PC-3 (cell line): ENCODE data around the gene TEDDM1. TPM values are rescaled to one million over a fixed set of nuclear protein-coding genes. Genes with fewer than 3 reads are reported as not detected.

Experiments
- ATAC-seq: fragments of 200-7000 bp; cut with Tn5 transposase; 2 replicates; pipeline ENCODE4 v1.9.1; 2020; ENCODE audit warnings: mild to moderate bottlenecking, moderate library complexity
- BruUV-seq: library from RNA; stranded (reverse); fragments of 400-500 nt; replicated peaks from 2 replicates; lab custom pipeline; 2021; lab: Mats Ljungman, UMichigan
- CTCF ChIA-PET: fragments of 300-600 bp; sonication (Branson Sonifier 250); formaldehyde crosslinking; loops from one replicate; lab custom pipeline; 2022; ENCODE audit warnings: antibody characterized with exemption; lab: Charles Lee
- POLR2A ChIA-PET: fragments of 300-600 bp; sonication (Branson Sonifier 250); formaldehyde crosslinking; loops from one replicate; lab custom pipeline; 2022; ENCODE audit warnings: antibody characterized with exemption; ENCODE audit not compliant: unreplicated experiment; lab: Charles Lee
- DNase-seq: peaks from one replicate; pipeline ENCODE4 v3.0.0-alpha.2; 2015
- H2AFZ ChIP-seq: fragments of 300-600 bp; sonication (generic); 2 replicates; pipeline ENCODE4 v1.6.0; 2016; ENCODE audit warnings: antibody characterized with exemption, low read length
- H3F3A ChIP-seq: fragments of 300-600 bp; sonication (generic); one replicate; pipeline ENCODE4 v1.6.0; 2017; ENCODE audit warnings: antibody characterized with exemption, low read length, control low read depth, mild to moderate bottlenecking; ENCODE audit not compliant: unreplicated experiment
- H3K27ac ChIP-seq: fragments of 300-600 bp; sonication (generic); 2 replicates; pipeline ENCODE4 v1.5.1; 2016; ENCODE audit warnings: mild to moderate bottlenecking, low read length
- H3K27me3 ChIP-seq: fragments of 300-600 bp; sonication (generic); 2 replicates; pipeline ENCODE4 v1.6.1; 2016; ENCODE audit warnings: low read length, mixed read lengths
- H3K36me3 ChIP-seq: fragments of 300-600 bp; sonication (generic); 2 replicates; pipeline ENCODE4 v1.6.1; 2016; ENCODE audit warnings: low read depth, mixed run types, low read length, mixed read lengths
- H3K4me1 ChIP-seq: fragments of 300-600 bp; sonication (generic); 2 replicates; pipeline ENCODE4 v1.5.1; 2016; ENCODE audit warnings: low read length; ENCODE audit not compliant: insufficient read depth
- H3K4me2 ChIP-seq: fragments of 300-600 bp; sonication (generic); 2 replicates; pipeline ENCODE4 v1.6.0; 2016; ENCODE audit warnings: low read length
- H3K4me3 ChIP-seq: fragments of 300-600 bp; sonication (generic); 2 replicates; pipeline ENCODE4 v1.5.1; 2016; ENCODE audit warnings: mild to moderate bottlenecking, low read length, mixed read lengths
- H3K79me2 ChIP-seq: fragments of 300-600 bp; sonication (generic); 2 replicates; pipeline ENCODE4 v1.6.1; 2017; ENCODE audit warnings: low read length, mixed read lengths
- H3K9ac ChIP-seq: fragments of 300-600 bp; sonication (generic); 2 replicates; pipeline ENCODE4 v1.6.0; 2016; ENCODE audit warnings: mild to moderate bottlenecking, low read length
- H3K9me2 ChIP-seq: fragments of 300-600 bp; sonication (generic); replicated peaks from 2 replicates; pipeline ENCODE4 v1.6.1; 2016; ENCODE audit warnings: mixed run types, low read length, mixed read lengths
- H3K9me3 ChIP-seq: fragments of 300-600 bp; sonication (generic); 2 replicates; pipeline ENCODE4 v1.6.1; 2016; ENCODE audit warnings: low read length, mixed read lengths
- H4K20me1 ChIP-seq: fragments of 300-600 bp; sonication (generic); 2 replicates; pipeline ENCODE4 v1.6.1; 2016; ENCODE audit warnings: low read length, mixed read lengths
- EZH2 ChIP-seq: fragments of 300-600 bp; sonication (generic); IDR thresholded peaks from one replicate; pipeline ENCODE4 v1.6.1; 2017; ENCODE audit warnings: antibody characterized with exemption, mild to moderate bottlenecking, low read length; ENCODE audit not compliant: unreplicated experiment
- EZH2phosphoT487 ChIP-seq: fragments of 300-600 bp; sonication (generic); IDR thresholded peaks from 2 replicates; pipeline ENCODE4 v1.6.1; 2018; ENCODE audit warnings: mild to moderate bottlenecking, antibody characterized with exemption, low read length, borderline replicate concordance
- intact Hi-C: fragments of 100-400 bp; cut with micrococcal nuclease; formaldehyde crosslinking; loops from 2 replicates; pipeline ENCODE4 v1.9.0; 2023
- total RNA-seq: library from RNA; depleted of rRNA; stranded (reverse); fragments of >200 nt; gene quantifications from 2 replicates; pipeline ENCODE4 v1.2.3, GENCODE V29; 2014
- TF ChIP-seq, protein P1 (sequence below): fragments of 300-600 bp; sonication (generic); conservative IDR thresholded peaks from 2 replicates; pipeline ENCODE4 v1.5.1; 2017; ENCODE audit warnings: antibody characterized with exemption, low read depth, mild to moderate bottlenecking, low read length

The TEDDM1 gene
- total RNA-seq, 1 experiment from 2014 or later, result not detected

DNA sequence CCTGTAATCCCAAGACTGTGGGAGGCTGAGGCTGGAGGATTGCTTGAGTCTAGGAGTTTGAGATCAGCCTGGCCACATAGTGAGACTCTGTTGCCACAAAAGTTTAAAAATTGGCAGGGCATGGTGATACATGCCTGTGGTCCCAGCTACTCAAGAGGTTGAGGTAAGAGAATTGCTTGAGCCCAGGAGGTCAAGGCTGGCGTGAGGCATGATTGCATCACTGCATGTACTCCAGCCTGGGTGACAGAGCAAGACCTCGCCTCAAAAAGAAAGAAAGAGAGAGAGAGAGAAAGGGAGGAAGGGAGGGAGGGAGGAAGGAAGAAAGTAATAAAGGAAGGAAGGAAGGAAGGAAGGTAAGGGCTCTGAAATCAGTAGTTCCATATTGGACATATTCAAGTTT is 33.9 kb downstream of the TEDDM1 start:
- Histone ChIP-seq H3K4me1 (no peaks in the 10 kb centered on the region), H3K9ac (no peak overlapping the region), H3K4me3 (no peak overlapping the region), H3K36me3 (no peaks in the 10 kb centered on the region), H3F3A (no peaks in the 10 kb centered on the region), H3K79me2 (no peaks in the 10 kb centered on the region), H4K20me1 (no peaks in the 10 kb centered on the region), H3K4me2 (no peak overlapping the region), H3K27ac (no peak overlapping the region), H2AFZ (no peak overlapping the region), H3K9me2 (no peaks in the 10 kb centered on the region), H3K9me3 (no peaks in the 10 kb centered on the region), H3K27me3 (no peaks in the 10 kb centered on the region)
- POLR2A ChIA-PET, result no interaction called here
- intact Hi-C loops, result no loop called here
- TF ChIP-seq, protein P1, sequence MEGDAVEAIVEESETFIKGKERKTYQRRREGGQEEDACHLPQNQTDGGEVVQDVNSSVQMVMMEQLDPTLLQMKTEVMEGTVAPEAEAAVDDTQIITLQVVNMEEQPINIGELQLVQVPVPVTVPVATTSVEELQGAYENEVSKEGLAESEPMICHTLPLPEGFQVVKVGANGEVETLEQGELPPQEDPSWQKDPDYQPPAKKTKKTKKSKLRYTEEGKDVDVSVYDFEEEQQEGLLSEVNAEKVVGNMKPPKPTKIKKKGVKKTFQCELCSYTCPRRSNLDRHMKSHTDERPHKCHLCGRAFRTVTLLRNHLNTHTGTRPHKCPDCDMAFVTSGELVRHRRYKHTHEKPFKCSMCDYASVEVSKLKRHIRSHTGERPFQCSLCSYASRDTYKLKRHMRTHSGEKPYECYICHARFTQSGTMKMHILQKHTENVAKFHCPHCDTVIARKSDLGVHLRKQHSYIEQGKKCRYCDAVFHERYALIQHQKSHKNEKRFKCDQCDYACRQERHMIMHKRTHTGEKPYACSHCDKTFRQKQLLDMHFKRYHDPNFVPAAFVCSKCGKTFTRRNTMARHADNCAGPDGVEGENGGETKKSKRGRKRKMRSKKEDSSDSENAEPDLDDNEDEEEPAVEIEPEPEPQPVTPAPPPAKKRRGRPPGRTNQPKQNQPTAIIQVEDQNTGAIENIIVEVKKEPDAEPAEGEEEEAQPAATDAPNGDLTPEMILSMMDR, result no peak
- TF ChIP-seq EZH2 (no peak), EZH2phosphoT487 (no peak)
- DNase-seq (no peak), ATAC-seq (no peak)
- BruUV-seq, result no TSS peak
- CTCF ChIA-PET, result no interaction called here

DNA sequence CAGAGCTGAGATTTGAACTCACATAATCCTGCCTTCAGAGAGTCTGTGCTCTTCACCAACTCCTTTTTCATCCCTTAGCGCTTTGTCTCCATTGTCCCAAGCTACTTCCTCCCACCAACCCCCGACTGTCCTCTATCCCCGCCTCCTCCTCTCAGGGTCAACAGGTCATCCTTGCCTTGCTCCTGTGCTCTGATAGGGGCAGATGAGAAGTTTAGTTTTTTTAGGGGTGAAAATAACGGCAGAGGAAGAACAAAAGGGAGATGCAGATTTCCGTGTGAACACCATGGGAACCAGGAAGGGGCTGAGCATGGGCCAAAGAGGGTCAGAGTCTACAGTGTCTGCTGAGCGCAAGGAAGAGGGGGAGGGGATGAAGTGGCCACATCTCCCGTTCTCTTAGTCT is 40.8 kb downstream of the TEDDM1 start:
- Histone ChIP-seq H3K4me3 (no peak overlapping the region), H3K27me3 (no peaks in the 10 kb centered on the region), H2AFZ (no peak overlapping the region), H3K79me2 (no peaks in the 10 kb centered on the region), H3K27ac (no peak overlapping the region), H3K9ac (no peak overlapping the region), H3F3A (no peaks in the 10 kb centered on the region), H3K4me1 (no peaks in the 10 kb centered on the region), H4K20me1 (no peaks in the 10 kb centered on the region), H3K4me2 (no peak overlapping the region), H3K9me3 (no peaks in the 10 kb centered on the region), H3K9me2 (no peaks in the 10 kb centered on the region), H3K36me3 (no peaks in the 10 kb centered on the region)
- BruUV-seq, result no TSS peak
- CTCF ChIA-PET, result no interaction called here
- DNase-seq (no peak), ATAC-seq (no peak)
- intact Hi-C loops, result no loop called here
- POLR2A ChIA-PET, result interaction anchor here (0.5 kb wide), 1 partner anchor 30 kb away, joined by 12 read pairs; no protein-coding TSS in a partner anchor
- TF ChIP-seq EZH2, result no peak
- TF ChIP-seq, protein P1, result no peak
- no peak for TF ChIP-seq EZH2phosphoT487

DNA sequence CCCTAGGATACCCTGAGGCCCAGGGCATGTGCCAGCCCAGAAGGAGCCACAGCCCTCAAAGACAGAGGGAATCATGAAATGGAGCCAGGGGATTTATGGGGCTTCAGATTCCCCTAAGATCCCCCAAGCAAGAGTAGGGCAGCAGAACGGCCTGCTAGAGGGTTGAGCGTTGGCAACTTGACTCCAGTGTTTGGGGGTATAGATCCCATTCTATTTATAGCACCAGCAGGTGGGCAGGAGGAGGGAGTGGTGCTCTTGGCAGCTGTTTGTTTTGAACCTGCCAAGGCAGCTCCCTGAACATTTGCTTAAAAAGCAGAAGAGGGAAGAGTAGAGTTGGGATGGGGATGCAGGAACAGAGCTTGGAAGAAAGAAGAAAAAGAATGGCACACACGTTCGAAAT is 42.6 kb downstream of the TEDDM1 start:
- ChIA-PET CTCF (no interaction called here), POLR2A (no interaction called here)
- H4K20me1 ChIP-seq, result no peaks in the 10 kb centered on the region
- BruUV-seq, result no TSS peak
- H3F3A ChIP-seq, result no peaks in the 10 kb centered on the region
- no peak overlapping the region for H3K9ac ChIP-seq
- no peaks in the 10 kb centered on the region for H3K4me1 ChIP-seq
- H2AFZ ChIP-seq, result no peak overlapping the region
- H3K36me3 ChIP-seq, result no peaks in the 10 kb centered on the region
- no peak overlapping the region for H3K4me2 ChIP-seq
- H3K4me3 ChIP-seq, result no peak overlapping the region
- DNase-seq (no peak), ATAC-seq (no peak)
- no peaks in the 10 kb centered on the region for H3K9me2 ChIP-seq
- H3K9me3 ChIP-seq, result no peaks in the 10 kb centered on the region
- H3K79me2 ChIP-seq, result no peaks in the 10 kb centered on the region
- intact Hi-C loops, result no loop called here
- H3K27me3 ChIP-seq, result no peaks in the 10 kb centered on the region
- TF ChIP-seq EZH2phosphoT487, result no peak
- no peak for TF ChIP-seq EZH2
- TF ChIP-seq, protein P1, result no peak
- H3K27ac ChIP-seq, result no peak overlapping the region
